ENCODE data around the gene ATP5F1B.

DNA sequence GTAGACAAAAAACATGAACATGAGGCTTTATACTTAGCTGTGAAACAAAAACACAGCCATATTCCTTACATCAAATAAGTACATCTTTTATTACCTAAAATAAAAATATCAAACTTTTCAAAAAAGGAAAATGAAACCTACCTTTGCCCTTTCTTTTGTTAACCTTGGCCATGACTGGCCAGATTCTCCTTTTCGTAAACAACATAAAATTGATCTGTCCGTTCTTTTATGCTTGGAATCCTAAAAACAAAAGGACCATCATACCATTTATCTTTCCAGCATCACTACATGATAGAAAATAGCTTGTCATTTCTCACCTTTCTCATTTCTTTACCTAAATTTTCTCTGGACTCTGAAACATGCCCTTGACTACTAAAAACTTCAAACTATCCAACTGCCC, 25.8 kb upstream of the ATP5F1B start:
- TF ChIP-seq TAF1 (IDR thresholded peaks at IDR 0.05; ENCODE audit: borderline replicate concordance, insufficient read depth, low read length): no peak
- no peak for TF ChIP-seq SIN3A (IDR thresholded peaks at IDR 0.05; ENCODE audit: borderline replicate concordance, insufficient read depth, low read length)
- TF ChIP-seq REST (IDR thresholded peaks at IDR 0.05; ENCODE audit: insufficient read depth in 1 of 2, low read depth in 2 of 2, low read length in 2 of 2): no peak
- no peak for TF ChIP-seq POLR2AphosphoS5 (IDR thresholded peaks at IDR 0.05; ENCODE audit: low read depth, low read length)
- no peak for TF ChIP-seq FOXP2 (optimal IDR thresholded peaks at IDR 0.05; ENCODE audit: borderline replicate concordance, extremely low read depth, extremely low read length, insufficient read depth)
